ENCODE data around the gene KCTD5. TPM values are rescaled to one million over a fixed set of nuclear protein-coding genes. Genes with fewer than 3 reads are reported as not detected.

The KCTD5 gene
- total RNA-seq, 1 donor from 2014 or later = 24.3 TPM

DNA sequence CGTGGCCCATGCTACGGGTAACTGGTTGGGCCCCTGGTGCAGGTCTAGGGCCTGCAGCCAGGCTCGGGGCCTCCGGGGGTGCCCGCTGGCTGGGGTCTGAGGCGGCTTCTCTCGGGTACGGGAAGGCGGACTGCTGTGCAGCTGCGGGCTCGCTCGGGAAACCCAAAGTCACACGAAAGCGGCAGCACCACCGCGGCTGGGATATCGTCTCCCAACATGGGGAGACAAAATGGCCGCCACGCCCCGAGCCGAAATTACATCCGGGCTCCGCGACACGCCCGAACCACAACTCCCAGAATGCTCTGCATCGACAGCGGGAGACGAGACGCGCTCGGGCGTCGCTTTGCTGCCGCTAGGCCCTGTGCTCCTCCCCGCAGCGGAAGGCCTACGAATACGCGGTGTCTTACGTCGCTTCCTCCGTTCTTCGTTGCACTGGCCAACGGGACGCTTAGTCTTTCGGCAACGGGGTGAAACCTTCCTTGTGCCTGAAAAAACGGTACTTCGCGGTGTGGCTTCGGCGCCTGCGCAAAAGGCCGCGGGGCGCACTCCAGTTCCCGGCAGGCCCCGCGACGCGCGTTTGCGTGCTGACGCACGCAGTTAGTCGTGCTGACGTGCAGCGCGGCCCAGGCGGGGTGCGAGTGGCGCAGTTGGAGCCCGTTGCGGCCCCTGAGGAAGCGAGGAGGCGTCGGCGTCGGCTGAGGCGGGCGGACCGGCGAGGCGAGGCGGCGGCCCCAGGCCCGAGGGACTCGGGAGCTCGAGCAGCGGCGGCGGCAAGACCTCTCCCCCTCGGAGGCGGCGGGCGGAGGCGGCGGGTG is 69.9 kb downstream of the KCTD5 start, which contains the start of gene SRRM2:
Gene SRRM2 (plus strand): TSS at position 604 of the 815 bp plus-strand sequence. CDS start 3,727 bp downstream, outside the sequence.
- H3K9me3 Mint-ChIP-seq (ENCODE audit: unreplicated experiment) = no peaks in the 10 kb centered on the region
- peak within 1 kb of the TSS; percentile 99 for H3K27ac Mint-ChIP-seq (ENCODE audit: unreplicated experiment)
- TF ChIP-seq CTCF (IDR thresholded peaks at IDR 0.05; ENCODE audit: unreplicated experiment) = no peak
- peak; percentile 92 for DNase-seq (ENCODE audit: low spot score)
- H3K4me1 Mint-ChIP-seq (ENCODE audit: unreplicated experiment) = peaks cover 49% of the 10 kb centered on the region
- peak within 1 kb of the TSS; percentile 94 for H3K4me3 Mint-ChIP-seq (ENCODE audit: unreplicated experiment)
- peaks cover 24% of the 10 kb centered on the region for H3K27me3 Mint-ChIP-seq (ENCODE audit: unreplicated experiment)
- H3K36me3 Mint-ChIP-seq (ENCODE audit: low read depth, unreplicated experiment) = peaks cover 28% of the 10 kb centered on the region

DNA sequence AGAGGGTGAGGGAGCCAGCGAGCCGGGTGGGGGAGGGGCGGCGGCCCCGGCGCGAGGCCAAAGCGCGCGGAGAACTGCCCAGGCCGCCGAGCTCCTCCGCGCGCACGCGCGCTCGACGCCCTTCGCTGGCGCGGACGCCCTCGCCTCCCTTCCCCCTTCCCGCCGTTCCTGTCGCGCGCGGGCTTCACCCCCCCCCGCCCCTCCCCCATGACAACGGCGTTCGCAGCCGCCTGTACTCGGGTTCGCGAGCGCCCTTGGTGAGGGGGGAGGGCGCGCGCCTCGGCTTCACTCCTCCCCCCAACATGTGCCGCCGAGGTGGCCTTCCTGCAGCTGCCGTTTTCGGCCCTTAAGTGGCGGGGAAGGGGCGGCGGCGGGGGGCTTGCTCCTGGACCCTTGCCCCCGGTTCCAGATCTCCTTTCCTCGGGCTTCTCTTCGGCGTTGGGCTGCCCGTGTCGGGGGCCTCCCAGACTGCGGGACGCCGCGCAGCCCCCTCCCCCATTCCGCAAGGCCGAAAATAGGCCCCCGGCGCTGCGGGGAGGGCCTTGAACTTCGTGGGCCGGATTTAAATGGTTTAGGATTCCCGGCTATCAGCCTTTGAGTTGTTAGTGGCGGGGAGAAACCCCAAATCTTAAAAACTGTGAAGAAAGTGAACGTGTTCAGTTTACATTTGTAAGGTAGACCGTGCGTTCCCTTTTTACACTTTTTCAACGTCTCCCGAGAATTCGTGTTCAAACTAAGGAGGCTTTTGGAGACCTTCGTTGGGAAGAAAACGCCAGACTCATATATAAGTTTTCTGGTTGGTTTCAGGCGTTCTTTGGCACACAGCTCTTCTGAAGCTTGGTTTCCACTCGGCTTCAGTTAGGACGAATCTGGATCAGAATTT is 70.8 kb downstream of the KCTD5 start:
- peaks cover 49% of the 10 kb centered on the region for H3K4me1 Mint-ChIP-seq (ENCODE audit: unreplicated experiment)
- H3K36me3 Mint-ChIP-seq (ENCODE audit: low read depth, unreplicated experiment) = peaks cover 35% of the 10 kb centered on the region
- peak overlapping the region; percentile 94 for H3K4me3 Mint-ChIP-seq (ENCODE audit: unreplicated experiment)
- peak overlapping the region; percentile 97 for H3K27ac Mint-ChIP-seq (ENCODE audit: unreplicated experiment)
- H3K27me3 Mint-ChIP-seq (ENCODE audit: unreplicated experiment) = peaks cover 24% of the 10 kb centered on the region
- TF ChIP-seq CTCF (IDR thresholded peaks at IDR 0.05; ENCODE audit: unreplicated experiment) = no peak
- peak; percentile 83 for DNase-seq (ENCODE audit: low spot score)
- no peaks in the 10 kb centered on the region for H3K9me3 Mint-ChIP-seq (ENCODE audit: unreplicated experiment)

- peak overlapping the region; percentile 94 for H3K4me3 Mint-ChIP-seq (ENCODE audit: unreplicated experiment)
- H3K27me3 Mint-ChIP-seq (ENCODE audit: unreplicated experiment) = peaks cover 24% of the 10 kb centered on the region
Observed at GRCh38 chr16:2753733-2754020, 71.4 kb downstream of the KCTD5 start.

GRCh38 chr16:2755158-2755557 is 72.8 kb downstream of the KCTD5 start:
- peaks cover 24% of the 10 kb centered on the region for H3K27me3 Mint-ChIP-seq (ENCODE audit: unreplicated experiment)
- peaks cover 47% of the 10 kb centered on the region for H3K4me1 Mint-ChIP-seq (ENCODE audit: unreplicated experiment)
- H3K9me3 Mint-ChIP-seq (ENCODE audit: unreplicated experiment) = no peaks in the 10 kb centered on the region
- peak overlapping the region; percentile 94 for H3K4me3 Mint-ChIP-seq (ENCODE audit: unreplicated experiment)
- DNase-seq (ENCODE audit: low spot score) = no peak
- peak overlapping the region; percentile 50 for H3K27ac Mint-ChIP-seq (ENCODE audit: unreplicated experiment)
- no peak for TF ChIP-seq CTCF (IDR thresholded peaks at IDR 0.05; ENCODE audit: unreplicated experiment)
- H3K36me3 Mint-ChIP-seq (ENCODE audit: low read depth, unreplicated experiment) = peaks cover 52% of the 10 kb centered on the region

More at GRCh38 chr16:2753733-2754020, 71.4 kb downstream of the KCTD5 start:
- DNase-seq (ENCODE audit: low spot score) = no peak
- TF ChIP-seq CTCF (IDR thresholded peaks at IDR 0.05; ENCODE audit: unreplicated experiment) = no peak
- Mint-ChIP-seq H3K4me1 (ENCODE audit: unreplicated experiment) (peaks cover 49% of the 10 kb centered on the region), H3K9me3 (ENCODE audit: unreplicated experiment) (no peaks in the 10 kb centered on the region), H3K36me3 (ENCODE audit: low read depth, unreplicated experiment) (peaks cover 41% of the 10 kb centered on the region), H3K27ac (ENCODE audit: unreplicated experiment) (peak overlapping the region; percentile 97)
